Mononuclear cell (primary cell): ENCODE measurements around the gene FYTTD1. TPM values are rescaled to one million over a fixed set of nuclear protein-coding genes. Genes with fewer than 3 reads are reported as not detected.

Experiments
- H3K27me3 ChIP-seq: 2 replicates; pipeline ENCODE4 v1.6.0; 2011; ENCODE audit warnings: low read length, control low read depth; ENCODE audit not compliant: insufficient read depth
- H3K4me1 ChIP-seq: 2 replicates; pipeline ENCODE4 v1.5.1; 2011; ENCODE audit warnings: mild to moderate bottlenecking, low read length, control low read depth; ENCODE audit not compliant: insufficient read depth
- H3K4me3 ChIP-seq: 2 replicates; pipeline ENCODE4 v1.5.1; 2011; ENCODE audit warnings: mild to moderate bottlenecking, low read length, moderate library complexity
- H3K9me3 ChIP-seq: 2 replicates; pipeline ENCODE4 v1.5.1; 2011; ENCODE audit warnings: low read depth, mild to moderate bottlenecking, control low read depth, low read length
- total RNA-seq: library from RNA; depleted of rRNA; stranded (reverse); fragments of >200 nt; gene quantifications from one replicate; pipeline ENCODE4 v1.2.3, GENCODE V29; 2012

FYTTD1 gene
- total RNA-seq, 1 donor: 60.2 TPM

- Histone ChIP-seq H3K4me1 (peaks cover 40% of the 10 kb centered on the region), H3K4me3 (peak overlapping the region; percentile 70), H3K9me3 (no peaks in the 10 kb centered on the region), H3K27me3 (no peaks in the 10 kb centered on the region)
Observed at GRCh38 chr3:197750858-197751737, 1.4 kb downstream of the FYTTD1 start.

GRCh38 chr3:197752107-197752506 is 2.4 kb downstream of the FYTTD1 start:
- Histone ChIP-seq H3K27me3 (no peaks in the 10 kb centered on the region), H3K9me3 (no peaks in the 10 kb centered on the region), H3K4me3 (no peak overlapping the region), H3K4me1 (peaks cover 33% of the 10 kb centered on the region)

GRCh38 chr3:197753263-197753662 is 3.6 kb downstream of the FYTTD1 start:
- Histone ChIP-seq H3K4me3 (no peak overlapping the region), H3K4me1 (peaks cover 28% of the 10 kb centered on the region), H3K9me3 (no peaks in the 10 kb centered on the region), H3K27me3 (no peaks in the 10 kb centered on the region)

GRCh38 chr3:197756704-197757103 is 7.0 kb downstream of the FYTTD1 start:
- no peak overlapping the region for H3K4me3 ChIP-seq
- no peaks in the 10 kb centered on the region for H3K27me3 ChIP-seq
- H3K4me1 ChIP-seq: peaks cover 10% of the 10 kb centered on the region
- no peaks in the 10 kb centered on the region for H3K9me3 ChIP-seq

- H3K27me3 ChIP-seq: no peaks in the 10 kb centered on the region
- H3K4me3 ChIP-seq: no peak overlapping the region
- no peaks in the 10 kb centered on the region for H3K4me1 ChIP-seq
- no peaks in the 10 kb centered on the region for H3K9me3 ChIP-seq
Observed at GRCh38 chr3:197758512-197758911, 8.8 kb downstream of the FYTTD1 start.

GRCh38 chr3:197761784-197762183 is 12.1 kb downstream of the FYTTD1 start:
- H3K4me3 ChIP-seq: no peak overlapping the region
- H3K27me3 ChIP-seq: no peaks in the 10 kb centered on the region
- no peaks in the 10 kb centered on the region for H3K4me1 ChIP-seq
- no peaks in the 10 kb centered on the region for H3K9me3 ChIP-seq

GRCh38 chr3:197775317-197775716 is 25.6 kb downstream of the FYTTD1 start:
- H3K4me1 ChIP-seq: no peaks in the 10 kb centered on the region
- no peaks in the 10 kb centered on the region for H3K9me3 ChIP-seq
- H3K4me3 ChIP-seq: no peak overlapping the region
- H3K27me3 ChIP-seq: no peaks in the 10 kb centered on the region

GRCh38 chr3:197782230-197782629 is 32.5 kb downstream of the FYTTD1 start:
- H3K9me3 ChIP-seq: no peaks in the 10 kb centered on the region
- no peaks in the 10 kb centered on the region for H3K4me1 ChIP-seq
- no peaks in the 10 kb centered on the region for H3K27me3 ChIP-seq
- no peak overlapping the region for H3K4me3 ChIP-seq

GRCh38 chr3:197784019-197784585 is 34.4 kb downstream of the FYTTD1 start:
- Histone ChIP-seq H3K27me3 (no peaks in the 10 kb centered on the region), H3K9me3 (no peaks in the 10 kb centered on the region), H3K4me1 (no peaks in the 10 kb centered on the region), H3K4me3 (no peak overlapping the region)

- Histone ChIP-seq H3K27me3 (no peaks in the 10 kb centered on the region), H3K4me1 (peaks cover 11% of the 10 kb centered on the region), H3K4me3 (no peak overlapping the region), H3K9me3 (no peaks in the 10 kb centered on the region)
Observed at GRCh38 chr3:197787412-197787811, 37.7 kb downstream of the FYTTD1 start.

- Histone ChIP-seq H3K4me3 (no peak overlapping the region), H3K27me3 (no peaks in the 10 kb centered on the region), H3K4me1 (peaks cover 22% of the 10 kb centered on the region), H3K9me3 (no peaks in the 10 kb centered on the region)
Observed at GRCh38 chr3:197789309-197789708, 39.6 kb downstream of the FYTTD1 start.

- Histone ChIP-seq H3K9me3 (no peaks in the 10 kb centered on the region), H3K4me3 (no peak overlapping the region), H3K27me3 (no peaks in the 10 kb centered on the region), H3K4me1 (peaks cover 28% of the 10 kb centered on the region)
Observed at GRCh38 chr3:197790033-197790432, 40.4 kb downstream of the FYTTD1 start.

GRCh38 chr3:197791113-197791891 is 41.6 kb downstream of the FYTTD1 start, which contains the start of gene LRCH3:
Gene LRCH3, plus strand, starts transcription at chr3:197791254. Its CDS starts 25 bp downstream, at chr3:197791279.
- peaks cover 32% of the 10 kb centered on the region for H3K4me1 ChIP-seq
- peak within 1 kb of the TSS; percentile 74 for H3K4me3 ChIP-seq

GRCh38 chr3:197791892-197792647 is 42.4 kb downstream of the FYTTD1 start:
- peaks cover 32% of the 10 kb centered on the region for H3K4me1 ChIP-seq
- no peaks in the 10 kb centered on the region for H3K9me3 ChIP-seq
- H3K27me3 ChIP-seq: no peaks in the 10 kb centered on the region
- peak overlapping the region; percentile 74 for H3K4me3 ChIP-seq

More at GRCh38 chr3:197791113-197791891, 41.6 kb downstream of the FYTTD1 start, which contains the start of gene LRCH3:
- H3K9me3 ChIP-seq: no peaks in the 10 kb centered on the region
- H3K27me3 ChIP-seq: no peaks in the 10 kb centered on the region
